LNCAP (cell line): ENCODE measurements around the gene ZNF575.

Experiments
- TF ChIP-seq, protein P1 (sequence below): fragments of 450-650 bp; IDR thresholded peaks from 2 replicates; pipeline ENCODE4 v1.5.1; 2017; ENCODE audit warnings: mild to moderate bottlenecking

The ZNF575 gene

GRCh38 chr19:43490759-43491158 lies 42.2 kb upstream of the ZNF575 start:
- TF ChIP-seq, protein P1, sequence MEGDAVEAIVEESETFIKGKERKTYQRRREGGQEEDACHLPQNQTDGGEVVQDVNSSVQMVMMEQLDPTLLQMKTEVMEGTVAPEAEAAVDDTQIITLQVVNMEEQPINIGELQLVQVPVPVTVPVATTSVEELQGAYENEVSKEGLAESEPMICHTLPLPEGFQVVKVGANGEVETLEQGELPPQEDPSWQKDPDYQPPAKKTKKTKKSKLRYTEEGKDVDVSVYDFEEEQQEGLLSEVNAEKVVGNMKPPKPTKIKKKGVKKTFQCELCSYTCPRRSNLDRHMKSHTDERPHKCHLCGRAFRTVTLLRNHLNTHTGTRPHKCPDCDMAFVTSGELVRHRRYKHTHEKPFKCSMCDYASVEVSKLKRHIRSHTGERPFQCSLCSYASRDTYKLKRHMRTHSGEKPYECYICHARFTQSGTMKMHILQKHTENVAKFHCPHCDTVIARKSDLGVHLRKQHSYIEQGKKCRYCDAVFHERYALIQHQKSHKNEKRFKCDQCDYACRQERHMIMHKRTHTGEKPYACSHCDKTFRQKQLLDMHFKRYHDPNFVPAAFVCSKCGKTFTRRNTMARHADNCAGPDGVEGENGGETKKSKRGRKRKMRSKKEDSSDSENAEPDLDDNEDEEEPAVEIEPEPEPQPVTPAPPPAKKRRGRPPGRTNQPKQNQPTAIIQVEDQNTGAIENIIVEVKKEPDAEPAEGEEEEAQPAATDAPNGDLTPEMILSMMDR: no peak

DNA sequence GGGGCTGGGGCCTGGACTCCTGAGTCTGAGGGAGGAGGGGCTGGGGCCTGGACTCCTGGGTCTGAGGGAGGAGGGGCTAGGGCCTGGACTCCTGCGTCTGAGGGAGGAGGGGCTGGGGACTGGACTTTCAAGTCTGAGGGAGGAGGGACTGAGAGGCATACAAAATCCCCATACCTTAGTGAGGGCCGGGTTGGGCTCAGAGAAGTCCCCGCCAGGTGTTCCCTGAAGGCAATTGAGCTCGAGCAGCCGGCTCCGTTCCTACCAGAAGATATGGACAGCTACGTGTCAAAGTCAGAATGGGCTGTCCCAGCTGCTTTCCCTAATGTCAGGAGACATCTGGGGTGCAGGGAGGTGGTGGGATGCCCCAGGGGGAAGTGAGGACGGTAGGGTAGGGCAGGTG lies 37.9 kb upstream of the ZNF575 start:
- TF ChIP-seq, protein P1: no peak

DNA sequence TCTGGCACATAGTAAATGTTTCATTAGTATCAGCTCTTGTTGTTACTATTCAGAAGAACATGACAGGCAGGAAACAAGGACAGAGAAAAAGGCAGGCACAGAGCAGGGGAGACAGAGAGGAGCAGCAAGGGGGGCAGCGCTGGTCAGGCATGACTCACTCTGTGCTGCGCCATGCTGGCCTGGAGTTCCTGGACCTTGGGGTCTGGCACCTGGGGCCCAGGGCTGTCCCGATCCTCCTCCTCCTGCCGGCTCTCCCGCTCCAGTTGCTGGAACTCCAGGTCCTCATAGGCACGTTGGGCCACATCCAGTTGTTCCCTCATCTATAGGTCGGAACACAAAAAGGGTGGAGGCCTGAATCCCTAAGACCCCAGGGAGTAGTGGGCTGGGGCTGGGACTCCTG lies 36.0 kb upstream of the ZNF575 start:
- TF ChIP-seq, protein P1: no peak

- TF ChIP-seq, protein P1: no peak
Observed at GRCh38 chr19:43498233-43498842, 34.6 kb upstream of the ZNF575 start.

DNA sequence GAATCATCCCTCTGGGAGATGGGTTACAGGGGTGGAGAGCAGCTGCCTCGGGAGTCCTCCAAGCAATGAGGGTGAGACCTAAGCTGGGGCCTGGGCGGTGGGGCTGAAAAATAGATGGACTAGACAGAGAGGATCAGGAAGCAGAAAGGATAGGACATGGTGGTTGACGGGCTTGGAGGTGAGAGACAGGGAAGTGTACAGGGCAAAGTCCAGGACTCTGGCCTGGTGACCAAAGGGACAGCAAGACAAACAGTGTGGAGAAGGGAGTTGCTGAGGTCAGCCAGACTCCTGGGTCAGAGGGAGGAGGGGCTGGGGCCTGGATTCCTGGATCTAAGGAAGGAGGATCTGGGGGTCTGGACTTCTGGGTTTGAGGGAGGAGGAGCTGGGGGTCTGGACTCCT lies 33.9 kb upstream of the ZNF575 start:
- TF ChIP-seq, protein P1: no peak

DNA sequence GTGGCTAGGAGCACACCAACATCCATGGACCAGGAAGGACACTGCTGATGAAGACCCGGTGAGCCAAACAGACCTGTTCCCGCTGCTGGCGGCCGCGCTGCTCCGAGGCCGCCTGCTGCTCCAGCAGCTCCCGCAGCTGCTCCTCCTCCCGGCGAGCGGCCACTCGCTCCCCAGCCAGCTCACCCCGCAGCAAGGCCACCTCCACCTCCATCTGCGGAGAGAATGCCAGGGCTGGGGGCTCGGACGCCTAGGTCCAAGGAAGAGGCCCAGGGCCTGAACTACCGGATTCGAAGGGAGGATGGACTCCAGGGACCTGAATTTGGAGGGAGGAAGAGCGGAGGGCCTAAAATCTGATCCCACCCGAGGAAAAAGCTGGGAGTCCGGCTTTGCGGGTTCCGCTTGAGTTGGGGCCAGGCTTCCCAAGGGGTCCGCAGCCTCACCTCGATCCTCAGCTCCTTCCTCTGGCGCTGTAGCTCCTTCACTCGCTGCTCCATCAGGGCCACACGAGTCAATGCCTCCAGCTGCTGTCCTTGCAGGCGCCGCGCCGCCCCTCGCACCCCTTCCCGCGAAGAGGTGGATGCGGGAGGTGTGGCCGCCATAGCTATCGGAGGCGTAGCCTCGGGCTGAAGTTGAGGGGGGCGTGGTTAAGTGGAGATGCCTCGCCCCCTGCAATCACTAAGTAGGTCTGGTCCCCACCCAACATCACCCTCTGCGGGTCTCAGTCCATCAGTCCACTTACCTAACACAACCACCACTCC lies 31.1 kb upstream of the ZNF575 start:
- TF ChIP-seq, protein P1: no peak

- TF ChIP-seq, protein P1: no peak
Observed at GRCh38 chr19:43502419-43502976, 30.5 kb upstream of the ZNF575 start.
